GM13976 (cell line): Measurements from ENCODE around the gene CEP85L.

Experiments
- DNase-seq: peaks from one replicate; pipeline ENCODE4 v3.0.0; 2012; ENCODE audit warnings: low spot score
- in situ Hi-C: fragments of 300-500 bp; cut with MboI; formaldehyde crosslinking; loops from one replicate; pipeline ENCODE4 v1.12.0; 2022; ENCODE audit warnings: low sequenced_read_pairs, mixed read lengths, inconsistent platforms; ENCODE audit not compliant: unreplicated experiment
- TF ChIP-seq, protein P1 (sequence below): IDR thresholded peaks from 2 replicates; pipeline ENCODE4 v1.5.1; 2012; ENCODE audit warnings: borderline replicate concordance, mild to moderate bottlenecking; ENCODE audit not compliant: insufficient read depth; ENCODE audit errors: extremely low read depth, missing control alignments, control extremely low read depth

Gene CEP85L

DNA sequence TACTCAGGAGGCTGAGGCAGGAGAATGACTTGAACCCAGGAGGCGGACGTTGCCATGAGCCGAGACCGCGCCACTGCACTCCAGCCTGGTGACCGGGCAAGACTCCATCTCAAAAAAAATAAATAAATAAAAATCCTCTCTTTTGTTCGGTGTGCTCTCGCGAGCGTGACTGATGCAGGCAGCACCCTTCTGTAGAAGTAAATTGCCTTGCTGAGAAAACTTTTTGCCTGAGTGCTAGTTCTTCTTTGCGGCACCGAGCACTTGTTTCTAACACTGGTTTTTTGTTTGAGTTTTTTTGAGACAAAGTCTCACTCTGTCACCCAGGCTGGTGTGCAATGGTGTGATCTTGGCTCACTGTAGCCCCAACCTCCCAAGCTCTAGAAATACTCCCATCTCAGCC is 72.8 kb downstream of the CEP85L start:
- TF ChIP-seq, protein P1, sequence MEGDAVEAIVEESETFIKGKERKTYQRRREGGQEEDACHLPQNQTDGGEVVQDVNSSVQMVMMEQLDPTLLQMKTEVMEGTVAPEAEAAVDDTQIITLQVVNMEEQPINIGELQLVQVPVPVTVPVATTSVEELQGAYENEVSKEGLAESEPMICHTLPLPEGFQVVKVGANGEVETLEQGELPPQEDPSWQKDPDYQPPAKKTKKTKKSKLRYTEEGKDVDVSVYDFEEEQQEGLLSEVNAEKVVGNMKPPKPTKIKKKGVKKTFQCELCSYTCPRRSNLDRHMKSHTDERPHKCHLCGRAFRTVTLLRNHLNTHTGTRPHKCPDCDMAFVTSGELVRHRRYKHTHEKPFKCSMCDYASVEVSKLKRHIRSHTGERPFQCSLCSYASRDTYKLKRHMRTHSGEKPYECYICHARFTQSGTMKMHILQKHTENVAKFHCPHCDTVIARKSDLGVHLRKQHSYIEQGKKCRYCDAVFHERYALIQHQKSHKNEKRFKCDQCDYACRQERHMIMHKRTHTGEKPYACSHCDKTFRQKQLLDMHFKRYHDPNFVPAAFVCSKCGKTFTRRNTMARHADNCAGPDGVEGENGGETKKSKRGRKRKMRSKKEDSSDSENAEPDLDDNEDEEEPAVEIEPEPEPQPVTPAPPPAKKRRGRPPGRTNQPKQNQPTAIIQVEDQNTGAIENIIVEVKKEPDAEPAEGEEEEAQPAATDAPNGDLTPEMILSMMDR, result no peak

DNA sequence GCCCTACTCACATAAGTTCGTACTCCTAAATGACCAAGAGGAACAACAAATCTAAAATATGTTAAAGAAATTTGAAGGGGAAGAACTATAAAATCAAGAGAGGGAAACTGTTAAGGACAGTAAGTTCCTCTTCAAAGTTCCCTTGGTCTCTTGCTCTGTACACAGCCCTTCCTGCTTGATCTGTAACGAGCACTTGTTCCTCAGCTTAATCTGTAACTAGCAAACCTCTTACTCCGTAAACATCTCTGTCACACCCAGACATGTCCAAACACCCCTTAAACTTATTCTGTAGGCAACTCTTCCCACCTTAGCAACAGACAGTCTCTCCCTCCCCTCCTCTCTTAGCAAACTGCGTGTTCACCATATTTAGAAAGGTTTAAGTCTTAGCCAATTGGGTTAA is 73.4 kb downstream of the CEP85L start:
- no peak for DNase-seq
- in situ Hi-C loops, result no loop called here
- TF ChIP-seq, protein P1, result no peak

More for the DNA sequence above, 72.8 kb downstream of the CEP85L start:
- no peak for DNase-seq
- in situ Hi-C loops, result no loop called here

DNA sequence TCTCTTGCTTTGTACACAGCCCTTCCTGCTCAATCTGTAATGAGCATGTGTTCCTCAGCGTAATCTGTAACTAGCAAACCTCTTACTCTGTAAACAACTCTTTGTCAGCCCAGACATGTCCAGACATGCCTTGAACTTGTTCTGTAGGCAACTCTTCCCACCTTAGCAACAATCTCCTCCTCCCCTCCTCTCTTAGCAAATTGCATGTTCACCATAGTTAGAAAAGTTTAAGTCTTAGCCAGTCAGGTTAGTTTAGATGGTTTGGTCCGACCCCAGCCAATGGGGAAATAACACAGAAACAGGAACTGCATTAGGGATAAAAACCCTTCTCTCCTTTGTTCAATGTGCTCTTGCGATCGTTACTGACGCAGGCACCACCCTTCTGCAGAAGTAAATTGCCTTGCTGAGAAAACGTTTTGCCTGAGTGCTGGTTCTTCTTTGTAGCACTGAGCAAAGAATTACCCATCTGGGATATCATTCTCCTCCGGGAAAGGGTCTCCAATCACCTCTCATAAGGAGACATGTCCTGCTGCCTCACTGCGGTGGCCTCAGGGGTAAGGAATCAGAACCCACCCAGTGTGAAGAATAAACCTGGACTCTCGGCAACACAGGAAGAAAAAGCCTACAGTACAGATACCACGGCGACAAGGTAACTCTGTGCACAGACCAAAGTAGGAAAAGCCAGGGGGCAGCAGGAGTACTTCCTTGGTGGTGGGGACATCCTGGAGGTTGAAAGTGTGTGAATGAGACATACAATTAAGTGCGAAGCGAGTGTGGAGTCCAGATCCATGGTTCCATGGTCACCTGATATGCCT is 77.1 kb downstream of the CEP85L start:
- TF ChIP-seq, protein P1, result no peak
- no peak for DNase-seq
- in situ Hi-C loops, result loop anchor here (25.0 kb wide), 1 partner anchor 213 kb away; no protein-coding TSS in a partner anchor

DNA sequence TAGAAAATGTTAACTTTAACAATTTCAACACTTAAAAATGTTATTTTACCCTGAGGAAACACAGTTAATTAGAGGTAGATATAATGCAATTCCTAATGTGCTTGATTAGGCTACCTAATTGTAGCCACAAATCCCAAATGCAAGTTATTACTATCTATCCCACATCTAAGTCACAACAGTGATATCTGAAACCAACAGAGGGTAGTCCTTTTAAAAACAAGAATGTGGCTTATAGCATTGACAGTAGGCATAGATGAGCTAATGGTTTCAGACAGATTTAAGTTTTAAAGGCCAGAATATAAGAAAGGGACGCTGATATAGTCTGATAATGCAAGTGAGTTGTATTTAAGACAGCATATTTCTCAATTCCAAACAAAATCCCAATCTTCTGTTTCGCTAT is 80.3 kb downstream of the CEP85L start:
- TF ChIP-seq, protein P1, result no peak
- no peak for DNase-seq
- in situ Hi-C loops, result loop anchor here (25.0 kb wide), 1 partner anchor 216 kb away; no protein-coding TSS in a partner anchor

DNA sequence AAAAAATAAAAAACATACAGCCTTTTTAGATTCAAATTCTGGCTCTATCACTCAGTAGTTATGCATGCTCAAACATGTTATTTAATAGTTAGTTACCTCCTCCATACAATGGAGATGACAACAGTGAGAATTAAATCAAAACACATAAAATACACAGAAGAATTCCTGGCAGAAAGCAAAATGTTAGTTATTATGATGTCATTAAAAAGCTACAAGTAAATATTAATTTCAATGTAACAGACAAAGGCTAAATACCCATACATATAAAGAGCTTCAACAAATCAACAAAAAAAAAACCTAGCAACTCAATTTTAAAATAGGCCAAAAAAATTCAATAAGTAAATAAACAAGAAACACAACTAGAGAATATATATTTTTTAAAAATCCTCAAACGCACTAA is 81.9 kb downstream of the CEP85L start:
- in situ Hi-C loops, result loop anchor here (25.0 kb wide), 1 partner anchor 218 kb away; no protein-coding TSS in a partner anchor
- no peak for DNase-seq
- TF ChIP-seq, protein P1, result no peak

DNA sequence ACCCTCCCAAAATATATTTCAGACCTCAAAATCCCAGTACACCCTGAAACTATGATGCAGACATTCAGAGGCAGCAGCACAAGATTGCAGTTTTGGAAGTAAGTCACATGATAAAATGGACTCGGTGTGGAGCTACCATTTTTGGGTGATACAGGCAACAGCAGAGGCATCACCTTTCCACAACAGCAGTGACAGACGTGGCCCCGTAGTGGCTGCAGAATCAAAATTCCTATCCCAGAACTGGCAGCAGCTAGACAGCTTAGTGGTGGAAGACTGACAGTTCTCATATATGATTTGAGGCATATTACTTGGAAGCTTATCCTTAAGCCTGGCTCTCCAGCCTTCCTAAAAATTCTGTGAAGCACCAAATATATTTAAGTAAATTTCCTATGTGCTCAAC is 83.4 kb downstream of the CEP85L start:
- no peak for DNase-seq
- in situ Hi-C loops, result loop anchor here (25.0 kb wide), 1 partner anchor 219 kb away; no protein-coding TSS in a partner anchor
- TF ChIP-seq, protein P1, result no peak
